ENCODE measurements around the gene NLGN4Y.

NLGN4Y gene

DNA sequence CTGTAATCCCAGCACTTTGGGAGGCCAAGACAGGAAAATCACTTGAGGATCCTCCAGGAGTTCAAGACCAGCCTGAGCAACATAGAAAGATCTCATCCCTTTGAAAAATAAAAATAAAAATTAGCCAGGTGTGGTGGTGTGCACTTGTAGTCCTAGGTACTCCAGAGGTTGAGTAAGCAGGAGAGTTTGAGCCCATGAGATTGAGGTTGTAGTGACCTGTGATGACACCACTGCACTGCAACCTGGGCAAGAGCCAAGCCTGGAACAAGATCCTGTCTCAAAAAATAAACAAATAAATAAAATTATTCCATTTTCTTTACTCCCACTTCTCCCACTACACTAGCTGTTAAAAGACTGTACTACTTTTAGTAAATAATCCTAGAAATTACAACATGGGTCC is 231.2 kb downstream of the NLGN4Y start:
- H3K9me2 ChIP-seq (replicated peaks; ENCODE audit: control insufficient read depth, low read length) = no peaks in the 10 kb centered on the region
- H3K27me3 ChIP-seq (ENCODE audit: control insufficient read depth, low read length) = no peaks in the 10 kb centered on the region
- no peaks in the 10 kb centered on the region for H3F3A ChIP-seq (ENCODE audit: control insufficient read depth, insufficient read depth)
- H4K20me1 ChIP-seq (ENCODE audit: control insufficient read depth, insufficient read depth, low read depth, low read length) = no peaks in the 10 kb centered on the region
- no peak overlapping the region for H3K4me2 ChIP-seq (ENCODE audit: low read length)
- TF ChIP-seq EZH2phosphoT487 (IDR thresholded peaks at IDR 0.05; ENCODE audit: borderline replicate concordance, low read length) = no peak
- TF ChIP-seq, protein P1, sequence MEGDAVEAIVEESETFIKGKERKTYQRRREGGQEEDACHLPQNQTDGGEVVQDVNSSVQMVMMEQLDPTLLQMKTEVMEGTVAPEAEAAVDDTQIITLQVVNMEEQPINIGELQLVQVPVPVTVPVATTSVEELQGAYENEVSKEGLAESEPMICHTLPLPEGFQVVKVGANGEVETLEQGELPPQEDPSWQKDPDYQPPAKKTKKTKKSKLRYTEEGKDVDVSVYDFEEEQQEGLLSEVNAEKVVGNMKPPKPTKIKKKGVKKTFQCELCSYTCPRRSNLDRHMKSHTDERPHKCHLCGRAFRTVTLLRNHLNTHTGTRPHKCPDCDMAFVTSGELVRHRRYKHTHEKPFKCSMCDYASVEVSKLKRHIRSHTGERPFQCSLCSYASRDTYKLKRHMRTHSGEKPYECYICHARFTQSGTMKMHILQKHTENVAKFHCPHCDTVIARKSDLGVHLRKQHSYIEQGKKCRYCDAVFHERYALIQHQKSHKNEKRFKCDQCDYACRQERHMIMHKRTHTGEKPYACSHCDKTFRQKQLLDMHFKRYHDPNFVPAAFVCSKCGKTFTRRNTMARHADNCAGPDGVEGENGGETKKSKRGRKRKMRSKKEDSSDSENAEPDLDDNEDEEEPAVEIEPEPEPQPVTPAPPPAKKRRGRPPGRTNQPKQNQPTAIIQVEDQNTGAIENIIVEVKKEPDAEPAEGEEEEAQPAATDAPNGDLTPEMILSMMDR (IDR thresholded peaks at IDR 0.05; ENCODE audit: low read depth, low read length, poor library complexity, severe bottlenecking) = no peak
- no peaks in the 10 kb centered on the region for H3K36me3 ChIP-seq (ENCODE audit: control insufficient read depth, low read length)
- H3K4me1 ChIP-seq (ENCODE audit: control insufficient read depth, low read length) = no peaks in the 10 kb centered on the region
- no peaks in the 10 kb centered on the region for H3K79me2 ChIP-seq (ENCODE audit: control insufficient read depth, low read length)
- no peak overlapping the region for H3K4me3 ChIP-seq (ENCODE audit: low read length)
- no peaks in the 10 kb centered on the region for H3K9me3 ChIP-seq (ENCODE audit: control insufficient read depth, insufficient read depth, low read length)
- H3K27ac ChIP-seq (ENCODE audit: low read depth, low read length) = no peak overlapping the region

DNA sequence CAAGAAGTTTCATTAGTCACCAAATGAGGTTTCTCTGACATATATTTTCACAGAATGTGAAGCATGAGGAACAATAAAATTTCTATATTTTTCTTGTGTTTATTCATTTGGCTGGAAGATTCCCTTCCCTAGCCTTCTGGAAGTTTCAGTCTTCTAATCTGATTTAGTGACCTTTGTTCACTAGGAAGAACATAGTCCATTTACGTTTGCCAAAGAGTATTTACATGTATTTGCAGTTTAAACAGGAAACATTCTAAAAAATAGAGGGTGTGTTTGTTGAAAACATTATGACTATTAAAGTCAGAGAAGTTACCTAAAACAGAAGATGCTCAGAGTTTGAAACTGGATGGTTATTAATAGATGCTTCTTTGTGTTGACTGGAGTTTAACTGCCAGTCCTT is 238.6 kb downstream of the NLGN4Y start:
- no peaks in the 10 kb centered on the region for H3K9me2 ChIP-seq (replicated peaks; ENCODE audit: control insufficient read depth, low read length)

DNA sequence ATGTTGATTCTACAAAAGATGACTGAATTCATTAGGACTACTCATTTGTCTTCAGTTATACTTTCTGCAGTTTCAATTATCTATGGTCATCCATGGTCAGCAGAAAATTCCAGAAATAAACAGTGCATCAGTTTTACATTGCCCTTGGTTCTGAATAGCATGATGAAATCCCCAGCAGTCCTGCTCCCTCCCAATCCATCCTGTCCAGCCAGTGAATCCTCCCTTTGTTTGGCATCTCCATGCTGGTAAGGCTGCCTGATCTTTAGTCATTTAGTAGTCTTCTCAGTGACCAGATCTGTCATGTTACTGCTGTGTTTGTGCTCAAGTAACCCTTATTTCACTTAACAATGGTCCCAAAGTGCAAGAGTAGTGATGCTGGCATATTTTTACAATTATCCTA is 239.3 kb downstream of the NLGN4Y start:
- H3K4me2 ChIP-seq (ENCODE audit: low read length) = no peak overlapping the region
- no peaks in the 10 kb centered on the region for H3F3A ChIP-seq (ENCODE audit: control insufficient read depth, insufficient read depth)
- H3K4me3 ChIP-seq (ENCODE audit: low read length) = no peak overlapping the region
- no peaks in the 10 kb centered on the region for H3K27me3 ChIP-seq (ENCODE audit: control insufficient read depth, low read length)
- H3K36me3 ChIP-seq (ENCODE audit: control insufficient read depth, low read length) = no peaks in the 10 kb centered on the region
- TF ChIP-seq, protein P1 (IDR thresholded peaks at IDR 0.05; ENCODE audit: low read depth, low read length, poor library complexity, severe bottlenecking) = no peak
- no peak for TF ChIP-seq EZH2phosphoT487 (IDR thresholded peaks at IDR 0.05; ENCODE audit: borderline replicate concordance, low read length)
- H3K4me1 ChIP-seq (ENCODE audit: control insufficient read depth, low read length) = no peaks in the 10 kb centered on the region
- no peaks in the 10 kb centered on the region for H3K9me3 ChIP-seq (ENCODE audit: control insufficient read depth, insufficient read depth, low read length)
- H4K20me1 ChIP-seq (ENCODE audit: control insufficient read depth, insufficient read depth, low read depth, low read length) = no peaks in the 10 kb centered on the region
- H3K79me2 ChIP-seq (ENCODE audit: control insufficient read depth, low read length) = no peaks in the 10 kb centered on the region
- H3K27ac ChIP-seq (ENCODE audit: low read depth, low read length) = no peak overlapping the region
- H3K9me2 ChIP-seq (replicated peaks; ENCODE audit: control insufficient read depth, low read length) = no peaks in the 10 kb centered on the region

More for the DNA sequence above, 238.6 kb downstream of the NLGN4Y start:
- Histone ChIP-seq H3K36me3 (ENCODE audit: control insufficient read depth, low read length) (no peaks in the 10 kb centered on the region), H4K20me1 (ENCODE audit: control insufficient read depth, insufficient read depth, low read depth, low read length) (no peaks in the 10 kb centered on the region), H3K4me1 (ENCODE audit: control insufficient read depth, low read length) (no peaks in the 10 kb centered on the region), H3K4me3 (ENCODE audit: low read length) (no peak overlapping the region), H3K9me3 (ENCODE audit: control insufficient read depth, insufficient read depth, low read length) (no peaks in the 10 kb centered on the region), H3K4me2 (ENCODE audit: low read length) (no peak overlapping the region), H3K27me3 (ENCODE audit: control insufficient read depth, low read length) (no peaks in the 10 kb centered on the region), H3F3A (ENCODE audit: control insufficient read depth, insufficient read depth) (no peaks in the 10 kb centered on the region), H3K79me2 (ENCODE audit: control insufficient read depth, low read length) (no peaks in the 10 kb centered on the region), H3K27ac (ENCODE audit: low read depth, low read length) (no peak overlapping the region)
- no peak for TF ChIP-seq EZH2phosphoT487 (IDR thresholded peaks at IDR 0.05; ENCODE audit: borderline replicate concordance, low read length)
- TF ChIP-seq, protein P1 (IDR thresholded peaks at IDR 0.05; ENCODE audit: low read depth, low read length, poor library complexity, severe bottlenecking) = no peak

DNA sequence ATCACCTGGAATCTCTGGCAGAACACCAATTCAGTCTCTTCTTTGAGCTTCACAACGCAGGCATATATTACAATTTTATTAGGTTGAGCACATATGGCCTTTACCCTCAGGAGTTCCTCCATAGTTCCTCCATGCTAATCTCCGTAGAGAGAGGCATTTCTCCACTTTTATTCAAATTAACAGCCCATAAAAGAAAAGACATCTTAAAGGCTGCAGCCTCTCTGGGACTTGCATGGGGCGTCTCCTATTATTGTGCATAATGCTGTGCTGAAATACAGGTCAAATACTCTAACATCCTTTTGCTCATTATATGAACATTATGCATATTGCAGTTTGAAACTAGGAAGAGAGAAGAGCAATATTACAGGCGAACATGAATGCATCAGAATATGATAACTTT is 253.9 kb downstream of the NLGN4Y start:
- no peak for TF ChIP-seq EZH2phosphoT487 (IDR thresholded peaks at IDR 0.05; ENCODE audit: borderline replicate concordance, low read length)
- TF ChIP-seq, protein P1 (IDR thresholded peaks at IDR 0.05; ENCODE audit: low read depth, low read length, poor library complexity, severe bottlenecking) = no peak
- no peaks in the 10 kb centered on the region for H3K9me2 ChIP-seq (replicated peaks; ENCODE audit: control insufficient read depth, low read length)
- no peak overlapping the region for H3K4me2 ChIP-seq (ENCODE audit: low read length)
- H3F3A ChIP-seq (ENCODE audit: control insufficient read depth, insufficient read depth) = no peaks in the 10 kb centered on the region
- H3K9me3 ChIP-seq (ENCODE audit: control insufficient read depth, insufficient read depth, low read length) = no peaks in the 10 kb centered on the region
- no peaks in the 10 kb centered on the region for H3K79me2 ChIP-seq (ENCODE audit: control insufficient read depth, low read length)
- no peak overlapping the region for H3K27ac ChIP-seq (ENCODE audit: low read depth, low read length)
- H3K36me3 ChIP-seq (ENCODE audit: control insufficient read depth, low read length) = no peaks in the 10 kb centered on the region
- no peak overlapping the region for H3K4me3 ChIP-seq (ENCODE audit: low read length)
- no peaks in the 10 kb centered on the region for H4K20me1 ChIP-seq (ENCODE audit: control insufficient read depth, insufficient read depth, low read depth, low read length)
- no peaks in the 10 kb centered on the region for H3K27me3 ChIP-seq (ENCODE audit: control insufficient read depth, low read length)
- no peaks in the 10 kb centered on the region for H3K4me1 ChIP-seq (ENCODE audit: control insufficient read depth, low read length)
